ENCODE measurements around the gene PECR.
"Not testable (repeated sequence)": the region's sequence is repeated elsewhere in the genome, so short reads cannot be mapped to it uniquely, and the experiment has no call there.

PECR gene

DNA sequence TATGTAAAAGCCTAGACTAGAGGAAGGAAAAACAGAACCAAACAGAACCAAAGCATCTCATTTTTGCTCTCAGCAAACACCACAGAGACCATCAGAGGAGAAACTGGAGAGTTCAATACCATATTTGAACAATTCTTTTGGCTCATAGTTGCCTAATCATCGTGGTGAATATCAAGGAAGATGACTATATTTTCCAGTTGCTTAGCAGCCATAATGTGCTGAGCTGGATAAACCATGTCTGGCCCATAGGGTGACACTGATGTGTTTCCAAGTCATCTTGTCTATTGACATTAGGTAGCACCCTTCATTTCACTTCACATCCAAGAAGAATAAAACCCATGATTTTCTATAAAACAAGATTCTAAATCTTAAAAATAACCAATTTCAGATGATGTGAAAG lies 21.6 kb upstream of the PECR start:
- DNase-seq: no peak

DNA sequence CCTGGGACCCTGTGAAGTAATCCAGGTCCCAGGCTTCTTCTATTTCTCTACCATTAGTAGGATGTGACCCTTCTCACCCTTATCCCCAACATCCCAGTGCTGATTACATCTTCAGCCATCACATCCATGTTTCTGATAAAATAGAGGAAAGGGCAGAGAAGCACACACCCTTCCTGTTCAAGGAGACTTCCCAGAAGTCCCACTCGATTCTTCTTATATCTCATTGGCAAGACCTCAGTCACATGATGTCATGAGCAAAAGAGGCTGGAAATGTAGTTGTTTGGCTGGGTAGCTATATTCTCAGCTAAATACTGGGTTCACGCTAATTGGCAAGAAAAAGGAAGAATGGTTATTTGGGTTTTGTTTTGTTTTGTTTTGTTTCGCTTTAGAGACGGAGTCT lies 19.5 kb upstream of the PECR start:
- DNase-seq: no peak

DNA sequence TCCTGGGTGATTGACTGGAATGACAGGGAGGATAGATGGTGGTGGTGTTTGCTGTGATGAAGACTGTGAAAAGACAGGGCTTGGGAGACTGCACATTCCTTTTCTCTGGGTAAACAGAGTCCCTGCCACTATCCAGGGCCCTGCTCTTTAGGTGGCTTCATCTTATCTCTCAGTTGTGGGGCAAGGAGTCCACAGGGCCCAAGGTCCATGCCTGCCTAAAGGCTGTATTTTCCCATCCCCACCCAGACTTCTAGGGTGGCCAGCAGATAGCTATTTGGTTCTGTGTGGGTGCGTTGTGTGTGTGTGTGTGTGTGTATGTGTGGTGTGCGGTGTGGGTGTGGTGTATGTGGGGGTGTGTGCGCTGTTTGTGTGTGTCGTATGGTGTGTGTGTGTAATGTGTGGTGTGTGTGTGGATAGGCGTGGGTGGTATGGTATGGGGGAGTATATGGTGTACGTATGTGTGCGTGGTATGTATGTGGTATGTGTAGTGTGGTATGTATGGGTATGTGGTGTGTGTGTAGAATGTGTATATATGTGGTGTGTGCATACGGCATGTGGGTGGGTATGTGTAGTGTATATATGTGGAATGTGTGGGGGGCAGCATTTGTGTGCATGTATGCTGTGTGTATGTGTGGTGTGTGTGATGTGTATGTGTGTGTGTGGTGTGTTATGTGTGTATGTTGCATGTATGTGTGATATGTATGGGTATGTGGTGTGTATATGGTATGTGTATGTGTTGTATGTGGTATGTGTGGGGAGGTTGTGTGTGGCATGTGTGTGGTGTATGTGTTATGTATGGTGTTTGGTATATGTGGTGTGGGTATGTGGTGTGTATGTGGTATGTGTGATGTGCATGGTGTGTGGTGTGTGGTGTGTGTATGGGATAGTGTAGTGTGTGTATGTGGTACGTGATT lies 17.1 kb upstream of the PECR start:
- DNase-seq: no peak

DNA sequence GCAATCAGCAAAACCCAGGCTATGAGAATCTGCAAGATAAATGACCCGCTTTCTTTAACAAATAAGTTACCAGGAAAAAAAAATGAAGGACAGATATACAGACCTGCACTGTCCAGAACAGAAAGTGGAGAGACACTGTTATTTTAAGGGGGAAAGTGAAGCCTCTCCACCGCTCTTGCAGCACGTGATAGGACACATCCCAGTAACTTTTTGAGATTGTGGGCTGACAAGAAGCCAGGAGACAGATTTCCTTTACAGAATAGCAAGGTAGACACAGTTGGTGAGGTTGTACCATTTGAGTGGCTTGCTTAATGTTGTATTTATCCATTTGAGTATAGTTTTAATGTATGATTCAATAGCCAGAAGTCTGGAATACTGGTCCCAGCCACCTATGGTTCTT lies 13.1 kb upstream of the PECR start:
- DNase-seq: no peak

DNA sequence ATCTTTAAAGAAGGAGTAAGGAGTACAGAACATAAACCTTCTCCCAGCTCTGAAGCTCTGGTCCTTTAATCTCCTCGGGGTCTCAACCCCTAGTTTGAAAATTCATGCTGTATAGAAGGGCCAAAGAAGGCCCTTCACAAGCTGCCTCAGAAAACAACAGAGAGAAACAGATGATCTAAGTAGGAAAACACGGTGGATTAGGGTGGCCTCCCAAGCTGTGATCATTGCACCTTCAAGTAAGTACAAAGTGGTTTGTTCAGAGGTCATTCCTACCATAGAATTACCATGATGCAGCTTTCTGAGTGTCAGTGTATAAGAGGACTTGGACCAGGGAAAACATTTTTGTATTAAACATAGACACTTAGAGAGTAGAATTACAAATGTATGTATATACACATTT lies 11.0 kb upstream of the PECR start:
- DNase-seq: no peak

DNA sequence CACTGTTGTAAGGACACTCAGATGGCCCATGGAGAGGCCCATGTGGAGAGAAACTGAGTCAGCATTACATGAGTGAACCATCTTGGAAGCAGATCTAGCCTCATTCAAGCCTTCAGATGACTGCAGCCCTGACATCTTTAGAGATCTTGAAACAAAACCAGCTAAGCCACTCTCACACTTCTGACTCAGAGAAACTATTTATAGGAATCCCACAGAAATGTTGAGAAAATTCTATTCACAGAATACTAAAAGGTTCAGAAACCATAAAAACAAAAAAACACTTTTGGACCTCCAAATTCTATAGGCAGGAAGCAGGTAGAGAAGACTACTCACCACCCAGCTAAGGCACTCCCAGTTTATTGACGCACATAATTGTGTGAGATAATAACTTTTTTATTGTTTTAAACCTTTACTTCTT lies 8.8 kb upstream of the PECR start:
- DNase-seq: no peak

DNA sequence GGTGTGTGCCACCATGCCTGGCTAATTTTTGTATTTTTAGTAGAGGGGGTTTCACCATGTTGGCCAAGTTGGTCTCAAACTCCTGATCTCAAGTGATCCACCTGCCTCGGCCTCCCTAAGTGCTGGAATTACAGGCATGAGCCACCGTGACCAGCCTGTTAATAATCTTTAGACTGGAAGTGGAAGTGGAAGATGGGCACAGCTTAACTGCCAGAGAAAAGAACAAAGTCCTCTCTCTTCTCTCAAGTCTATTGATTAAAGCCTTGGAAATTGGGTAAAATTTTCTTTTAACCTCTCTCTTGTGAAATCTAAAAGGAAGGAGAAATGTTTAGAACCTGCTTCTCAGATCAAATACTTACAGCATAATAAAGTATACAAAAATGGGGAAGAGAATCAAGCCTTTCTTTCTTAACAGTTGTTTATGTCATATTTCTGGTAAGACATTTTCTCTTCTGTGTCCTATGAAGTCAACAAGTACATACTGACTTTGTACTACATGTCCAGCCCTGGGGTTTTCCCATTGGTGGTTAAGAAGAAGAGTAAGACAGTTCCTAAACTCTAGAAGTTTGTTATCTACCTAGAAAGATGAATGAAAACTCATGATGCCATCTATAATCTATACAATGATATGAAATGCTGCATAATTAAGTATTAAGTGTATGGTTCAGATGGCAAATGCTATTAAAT lies 4.7 kb upstream of the PECR start:
- DNase-seq: no peak

DNA sequence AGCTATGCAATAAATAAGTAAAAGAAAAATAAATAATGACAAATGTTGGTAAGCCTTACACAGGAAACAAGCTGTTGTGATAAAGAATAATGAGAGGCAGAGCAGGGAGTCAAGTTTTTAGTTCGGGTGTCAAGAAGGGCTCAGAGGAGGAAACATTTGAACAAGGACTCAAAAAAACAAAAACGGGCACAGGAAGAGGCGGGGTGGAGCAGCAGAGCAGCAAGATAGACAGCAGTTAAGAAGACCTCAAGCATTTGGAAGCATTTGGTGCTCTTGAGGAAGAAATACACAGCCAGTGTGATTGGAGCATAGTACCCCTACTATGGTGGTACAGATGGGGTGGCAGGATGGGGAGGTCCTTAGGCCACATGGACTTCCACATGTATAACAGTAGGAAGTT lies 2.9 kb upstream of the PECR start:
- DNase-seq: no peak

DNA sequence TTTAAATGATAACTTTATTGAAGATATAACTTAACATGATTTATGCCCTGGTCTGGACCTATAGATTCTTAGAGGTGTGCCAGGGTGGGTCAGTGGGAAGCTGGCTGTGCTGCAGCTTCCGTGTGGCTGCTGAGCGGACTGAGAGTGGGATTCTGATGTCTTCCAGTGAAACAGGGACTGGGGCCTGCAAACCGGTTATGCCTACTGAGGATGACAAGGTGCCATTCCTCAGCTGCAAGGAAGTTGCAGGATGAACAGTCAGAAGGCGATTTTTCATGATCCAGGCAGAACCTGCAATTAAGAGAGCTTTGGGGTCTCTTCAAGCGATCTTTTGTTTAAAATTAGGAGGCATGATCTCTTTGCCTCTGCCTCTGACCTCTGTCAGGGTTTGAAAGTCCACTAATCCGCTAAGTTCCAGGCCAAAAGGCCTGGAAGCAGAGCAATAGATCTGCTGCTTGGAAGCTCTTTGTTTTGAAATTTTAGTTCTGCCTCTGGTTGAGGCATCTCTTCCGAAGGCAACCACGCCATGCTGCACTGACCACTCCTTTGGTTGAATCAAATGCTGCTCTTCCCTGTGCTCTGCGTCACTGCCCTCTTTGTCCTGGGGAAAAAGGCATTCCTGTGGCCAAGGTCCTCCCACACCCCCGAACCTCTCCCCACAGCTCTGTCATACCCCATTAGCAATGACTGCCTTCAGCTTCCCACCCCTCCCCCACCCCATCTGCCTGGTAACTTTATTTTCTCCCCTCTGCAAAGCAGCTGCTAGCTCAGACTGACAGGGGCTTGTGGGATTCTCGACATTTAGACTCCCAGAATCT lies 2.1 kb upstream of the PECR start:
- no peak for DNase-seq

DNA sequence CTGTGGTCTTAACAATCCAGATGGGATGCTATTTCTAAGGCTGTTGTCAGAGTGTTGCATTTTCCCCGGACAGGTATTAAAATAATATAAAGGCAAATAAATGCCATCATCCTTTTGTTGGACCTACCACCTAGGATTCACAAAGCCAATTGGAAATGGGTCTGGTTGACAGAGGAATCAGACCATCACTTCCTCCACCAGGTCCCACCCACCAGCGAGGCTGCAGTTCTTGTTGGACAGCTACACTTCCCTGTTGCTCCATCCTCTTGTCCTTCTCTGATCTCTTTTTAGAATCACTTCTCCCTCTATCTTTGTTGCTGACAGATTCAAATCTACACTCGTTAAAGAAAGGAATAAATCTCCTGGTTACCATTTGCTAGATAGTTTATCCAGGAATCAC lies 1.2 kb upstream of the PECR start:
- DNase-seq: no peak

DNA sequence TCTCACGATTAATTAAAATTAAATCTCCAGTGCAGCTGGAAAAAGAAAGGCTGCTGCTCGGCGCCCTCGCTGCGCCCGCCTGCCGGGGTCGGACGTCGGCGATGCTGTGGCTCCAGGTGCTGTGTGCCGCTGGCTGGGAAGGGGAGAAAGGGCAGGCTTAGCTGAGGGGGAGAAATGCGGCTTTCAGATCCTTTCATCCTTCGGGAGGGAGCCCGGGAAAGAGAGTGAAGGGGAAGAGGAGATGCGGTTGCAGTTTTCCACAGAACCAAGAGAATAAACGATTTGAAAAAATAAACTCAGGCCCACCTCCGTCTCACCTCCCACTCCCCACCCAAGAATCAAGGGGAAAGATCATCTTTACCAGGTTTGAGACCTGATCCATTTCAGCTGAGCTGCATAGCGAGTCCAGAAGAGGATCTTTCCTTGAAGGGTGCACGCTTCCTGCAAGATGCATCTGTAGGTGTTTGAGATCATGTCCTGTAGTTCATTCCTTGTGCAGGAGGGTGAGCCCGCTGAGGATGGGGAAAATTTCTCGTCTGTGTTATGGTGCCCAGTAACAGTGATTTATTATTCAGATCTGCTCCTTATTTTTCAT lies 605 bp upstream of the PECR start:
- no peak for DNase-seq

DNA sequence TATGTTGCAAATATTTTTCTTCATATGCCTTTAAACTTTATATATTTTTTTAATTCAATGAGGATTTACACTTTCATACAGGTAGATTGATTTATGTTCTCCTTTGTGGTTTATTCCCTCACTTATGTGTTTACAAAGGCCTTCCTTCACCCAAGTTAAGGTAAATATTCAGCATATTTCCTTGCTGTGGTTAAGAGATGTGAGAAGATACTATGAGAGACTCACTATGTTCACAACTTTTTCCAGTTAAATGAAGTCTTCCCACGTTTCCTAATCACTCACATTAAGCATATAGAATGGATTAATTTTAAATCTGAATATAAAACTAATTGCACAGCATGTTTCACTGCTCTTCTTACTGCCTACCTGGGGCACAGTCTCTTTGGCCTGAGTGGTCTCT lies 597 bp downstream of the PECR start:
- no peak for DNase-seq

DNA sequence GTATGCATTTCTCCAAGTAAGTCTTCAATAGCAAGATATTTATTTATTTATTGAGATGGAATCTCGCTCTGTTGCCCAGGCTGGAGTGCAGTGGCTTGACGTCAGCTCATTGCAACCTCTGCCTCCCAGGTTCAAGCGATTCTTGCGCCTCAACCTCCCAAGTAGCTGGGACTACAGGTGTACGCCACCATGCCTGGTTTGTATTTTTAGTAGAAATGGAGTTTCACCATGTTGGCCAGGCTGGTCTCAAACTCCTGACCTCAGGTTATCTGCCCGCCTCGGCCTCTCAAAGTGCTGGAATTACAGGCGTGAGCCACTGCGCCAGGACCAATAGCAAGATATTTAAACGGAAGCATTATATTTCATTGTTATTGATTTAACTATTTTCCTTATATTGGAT lies 1.6 kb downstream of the PECR start:
- not testable (repeated sequence) for DNase-seq

DNA sequence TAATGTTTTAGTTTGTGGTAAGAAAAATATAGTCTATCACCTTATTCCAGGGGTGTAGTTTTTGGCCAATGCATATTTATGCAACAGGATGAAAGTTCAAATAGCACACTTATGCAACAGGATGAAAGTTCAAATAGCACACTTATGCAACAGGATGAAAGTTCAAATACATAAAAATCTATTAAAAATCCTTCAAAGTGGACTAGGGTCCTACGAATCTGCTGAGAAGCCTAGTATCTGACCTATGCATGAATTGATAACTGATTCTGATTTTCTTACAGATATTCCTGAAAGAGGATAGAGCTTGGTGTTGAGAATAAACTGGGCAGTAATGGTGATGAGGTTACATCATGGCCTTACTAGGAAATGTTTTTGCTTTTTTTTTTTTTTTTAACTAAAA lies 2.8 kb downstream of the PECR start:
- no peak for DNase-seq

DNA sequence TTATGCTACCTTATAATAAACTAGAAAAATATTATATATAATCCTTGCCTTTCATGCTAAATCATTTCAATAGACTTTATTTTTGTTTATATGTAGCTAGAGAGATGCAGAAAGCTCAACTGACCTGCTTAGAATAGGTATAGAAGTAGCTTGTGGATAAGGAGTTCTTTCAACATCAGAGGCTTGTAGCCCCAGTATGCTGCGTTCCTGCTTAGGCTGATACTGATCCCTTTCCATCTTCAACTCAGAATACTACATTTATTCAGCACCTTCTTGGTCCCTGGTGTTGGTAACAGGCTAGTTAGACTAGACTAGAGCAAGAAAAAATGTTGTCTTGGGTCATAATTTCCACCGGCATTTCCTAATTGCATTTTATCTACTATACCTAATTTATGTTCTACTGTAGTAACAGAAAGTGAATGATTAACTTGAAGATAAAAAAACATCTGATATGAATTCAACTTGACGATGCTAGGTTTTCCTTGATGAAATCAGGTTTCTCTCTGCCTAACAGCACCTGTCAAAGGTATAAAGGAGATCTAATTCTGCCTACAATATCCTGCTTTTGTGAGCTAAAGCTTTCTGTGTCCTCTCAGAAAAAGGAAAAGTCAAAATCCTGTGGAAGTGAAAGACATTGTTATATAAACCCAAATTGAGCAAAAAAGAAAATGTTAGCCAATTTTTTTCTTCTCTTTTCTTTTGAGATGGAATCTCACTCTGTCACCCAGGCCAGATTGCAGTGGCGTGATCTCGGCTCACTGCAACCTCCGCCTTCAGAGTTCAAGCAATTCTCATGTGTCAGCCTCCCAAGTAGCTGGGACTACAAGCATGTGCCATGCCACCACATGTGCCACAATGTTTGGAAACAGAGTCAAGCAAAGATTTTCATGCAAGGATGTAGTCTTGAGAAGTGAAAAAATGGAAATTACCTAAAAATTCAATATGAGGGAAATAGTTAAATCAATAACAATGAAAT lies 5.8 kb downstream of the PECR start:
- no peak for DNase-seq

DNA sequence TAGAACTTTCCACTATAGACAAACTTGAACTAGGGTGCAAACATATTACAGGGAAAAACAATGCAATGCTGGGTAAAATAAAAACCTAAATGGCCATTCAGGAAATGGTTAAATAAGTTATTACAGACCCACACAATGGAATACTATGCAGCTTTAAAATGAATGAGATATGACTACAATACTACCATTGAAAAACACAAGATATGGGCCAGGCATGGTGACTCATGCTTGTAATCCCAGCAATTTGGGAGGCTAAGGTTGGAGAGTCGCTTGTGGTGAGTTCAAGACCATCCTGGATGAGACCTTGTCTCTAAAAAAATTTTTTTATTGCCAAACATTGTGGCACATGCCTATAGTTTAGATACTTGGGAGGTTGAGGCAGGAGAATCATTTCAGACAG lies 6.8 kb downstream of the PECR start:
- no peak for DNase-seq

DNA sequence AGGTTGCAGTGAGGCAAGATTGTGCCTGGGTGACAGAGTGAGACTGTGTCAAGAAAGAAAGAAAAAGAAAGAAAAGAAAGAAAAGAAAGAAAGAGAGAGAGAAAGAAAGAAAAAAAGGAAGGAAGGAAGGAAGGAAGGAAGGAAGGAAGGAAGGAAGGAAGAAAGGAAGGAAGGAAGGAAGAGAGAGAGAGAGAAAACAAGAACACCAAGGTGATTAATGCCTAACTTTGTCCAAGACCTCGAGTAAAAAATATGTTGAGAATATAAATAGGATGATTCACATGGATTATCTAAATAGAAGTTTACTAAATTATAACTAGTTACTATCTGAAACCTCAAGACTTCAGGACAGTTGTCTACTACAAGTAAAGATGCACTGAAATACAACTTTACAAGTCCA lies 7.2 kb downstream of the PECR start:
- no peak for DNase-seq

DNA sequence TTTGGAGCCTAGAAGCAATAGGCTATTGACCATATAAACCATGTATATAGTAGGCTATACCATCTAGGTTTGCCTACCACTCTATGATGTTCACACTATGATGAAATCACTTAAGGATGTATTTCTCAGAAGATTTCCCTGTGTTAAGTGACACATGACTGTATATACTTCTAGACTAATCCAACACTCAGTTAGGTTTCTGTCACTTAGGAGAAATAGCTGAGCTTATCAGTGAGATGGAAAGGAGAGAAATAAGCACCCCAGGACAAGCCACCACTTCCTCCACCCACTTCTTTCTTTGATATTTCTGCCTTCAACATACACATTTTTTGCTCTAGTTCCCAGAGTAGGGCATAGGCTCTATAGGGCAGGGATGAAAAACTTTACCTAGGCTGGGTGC lies 7.8 kb downstream of the PECR start:
- DNase-seq: no peak

DNA sequence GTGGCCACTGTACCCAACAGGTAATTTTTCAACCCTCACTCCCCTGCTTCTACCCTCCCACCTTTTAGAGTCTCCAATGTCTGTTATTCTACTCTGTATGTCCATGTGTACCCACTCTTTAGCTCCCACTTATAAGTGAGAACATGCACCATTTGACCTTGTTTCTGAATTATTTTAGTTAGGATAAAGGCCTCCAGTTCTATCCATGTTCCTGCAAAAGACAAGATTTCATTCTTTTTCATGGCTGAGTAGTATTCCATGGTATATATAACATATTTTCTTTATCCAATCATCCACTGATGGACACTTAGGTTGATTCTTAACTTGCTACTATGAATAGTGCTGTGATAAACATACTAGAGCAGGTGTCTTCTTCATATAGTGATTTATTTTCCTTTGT lies 9.1 kb downstream of the PECR start:
- no peak for DNase-seq

DNA sequence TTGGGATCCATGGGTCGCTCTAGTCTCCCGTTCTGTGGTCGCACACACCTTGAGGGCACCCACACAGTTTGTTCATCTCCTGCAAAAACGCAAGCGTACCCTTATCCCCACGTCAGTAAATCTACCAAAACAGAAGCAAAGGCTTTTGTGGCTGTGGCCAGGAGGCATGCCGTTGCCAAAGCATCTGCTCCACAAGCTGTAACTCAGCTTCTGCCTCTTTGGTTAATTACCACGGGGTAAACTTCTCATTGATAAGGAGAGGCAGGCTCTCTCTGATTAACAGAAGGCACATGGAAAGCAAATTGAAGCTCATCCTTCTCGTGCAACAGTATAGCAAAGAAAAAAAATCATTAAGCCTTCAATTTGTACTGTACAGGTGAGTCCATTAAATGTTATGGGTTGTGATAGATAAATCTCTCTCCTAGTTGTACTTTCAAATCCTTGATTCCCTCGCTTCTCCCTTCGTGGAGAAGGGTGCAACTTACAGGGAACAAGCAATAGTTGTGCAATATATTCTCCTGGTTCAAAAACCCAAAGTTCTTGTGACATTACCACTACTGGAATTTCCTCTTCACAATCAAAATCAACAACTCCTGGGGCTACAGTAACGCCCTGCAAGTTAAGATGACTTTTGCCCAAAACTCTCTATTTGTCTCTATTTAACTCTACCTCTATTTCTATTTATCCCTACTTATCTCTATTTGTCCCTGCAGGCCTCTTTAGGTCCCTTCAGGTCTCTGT lies 10.3 kb downstream of the PECR start:
- no peak for DNase-seq

DNA sequence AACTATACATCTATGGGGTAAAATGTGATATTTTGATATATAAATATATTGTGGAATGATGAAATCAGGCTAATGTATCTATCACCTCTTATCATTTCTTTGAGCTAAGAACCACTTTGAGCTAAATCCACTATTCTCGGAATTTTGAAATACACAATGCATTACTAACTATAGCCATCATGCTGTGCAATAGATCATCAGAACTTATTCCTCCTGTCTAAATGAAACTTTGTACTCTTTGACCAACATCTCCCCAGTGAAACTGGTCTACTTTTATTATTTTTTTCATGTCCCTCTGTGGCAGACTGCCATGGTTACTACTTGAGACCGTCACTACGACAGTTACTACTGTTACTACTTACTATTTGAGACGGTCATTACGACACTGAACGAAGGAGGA lies 11.4 kb downstream of the PECR start:
- no peak for DNase-seq
